Measurements from ENCODE around the gene CTDSPL2.

DNA sequence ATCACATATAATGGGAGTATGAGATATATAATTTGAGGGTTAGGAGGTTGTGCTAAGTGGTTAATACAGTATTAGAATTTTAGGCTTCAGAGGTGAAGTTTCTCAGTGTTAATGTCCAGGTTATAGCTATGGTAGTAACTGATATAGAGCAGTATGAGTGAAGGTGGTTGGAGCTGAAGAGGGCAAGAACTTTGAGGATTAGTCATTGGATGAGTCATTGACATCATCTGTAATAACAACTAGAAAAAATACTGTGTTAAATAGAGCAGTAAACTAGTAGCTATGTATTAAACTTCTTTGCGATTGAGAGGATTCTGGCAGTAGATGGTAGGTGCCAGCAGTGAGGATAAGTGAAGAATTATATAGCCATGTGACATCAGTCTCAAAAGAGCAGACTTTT lies 62.0 kb downstream of the CTDSPL2 start:
- TF ChIP-seq, protein P1, sequence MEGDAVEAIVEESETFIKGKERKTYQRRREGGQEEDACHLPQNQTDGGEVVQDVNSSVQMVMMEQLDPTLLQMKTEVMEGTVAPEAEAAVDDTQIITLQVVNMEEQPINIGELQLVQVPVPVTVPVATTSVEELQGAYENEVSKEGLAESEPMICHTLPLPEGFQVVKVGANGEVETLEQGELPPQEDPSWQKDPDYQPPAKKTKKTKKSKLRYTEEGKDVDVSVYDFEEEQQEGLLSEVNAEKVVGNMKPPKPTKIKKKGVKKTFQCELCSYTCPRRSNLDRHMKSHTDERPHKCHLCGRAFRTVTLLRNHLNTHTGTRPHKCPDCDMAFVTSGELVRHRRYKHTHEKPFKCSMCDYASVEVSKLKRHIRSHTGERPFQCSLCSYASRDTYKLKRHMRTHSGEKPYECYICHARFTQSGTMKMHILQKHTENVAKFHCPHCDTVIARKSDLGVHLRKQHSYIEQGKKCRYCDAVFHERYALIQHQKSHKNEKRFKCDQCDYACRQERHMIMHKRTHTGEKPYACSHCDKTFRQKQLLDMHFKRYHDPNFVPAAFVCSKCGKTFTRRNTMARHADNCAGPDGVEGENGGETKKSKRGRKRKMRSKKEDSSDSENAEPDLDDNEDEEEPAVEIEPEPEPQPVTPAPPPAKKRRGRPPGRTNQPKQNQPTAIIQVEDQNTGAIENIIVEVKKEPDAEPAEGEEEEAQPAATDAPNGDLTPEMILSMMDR (IDR thresholded peaks at IDR 0.05) = no peak
- no peak for TF ChIP-seq POLR2A (IDR thresholded peaks at IDR 0.05)

Data from Peyer's patch (tissue), 4 donors.